ENCODE measurements around the gene NME5.

Gene NME5, protein sequence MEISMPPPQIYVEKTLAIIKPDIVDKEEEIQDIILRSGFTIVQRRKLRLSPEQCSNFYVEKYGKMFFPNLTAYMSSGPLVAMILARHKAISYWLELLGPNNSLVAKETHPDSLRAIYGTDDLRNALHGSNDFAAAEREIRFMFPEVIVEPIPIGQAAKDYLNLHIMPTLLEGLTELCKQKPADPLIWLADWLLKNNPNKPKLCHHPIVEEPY

DNA sequence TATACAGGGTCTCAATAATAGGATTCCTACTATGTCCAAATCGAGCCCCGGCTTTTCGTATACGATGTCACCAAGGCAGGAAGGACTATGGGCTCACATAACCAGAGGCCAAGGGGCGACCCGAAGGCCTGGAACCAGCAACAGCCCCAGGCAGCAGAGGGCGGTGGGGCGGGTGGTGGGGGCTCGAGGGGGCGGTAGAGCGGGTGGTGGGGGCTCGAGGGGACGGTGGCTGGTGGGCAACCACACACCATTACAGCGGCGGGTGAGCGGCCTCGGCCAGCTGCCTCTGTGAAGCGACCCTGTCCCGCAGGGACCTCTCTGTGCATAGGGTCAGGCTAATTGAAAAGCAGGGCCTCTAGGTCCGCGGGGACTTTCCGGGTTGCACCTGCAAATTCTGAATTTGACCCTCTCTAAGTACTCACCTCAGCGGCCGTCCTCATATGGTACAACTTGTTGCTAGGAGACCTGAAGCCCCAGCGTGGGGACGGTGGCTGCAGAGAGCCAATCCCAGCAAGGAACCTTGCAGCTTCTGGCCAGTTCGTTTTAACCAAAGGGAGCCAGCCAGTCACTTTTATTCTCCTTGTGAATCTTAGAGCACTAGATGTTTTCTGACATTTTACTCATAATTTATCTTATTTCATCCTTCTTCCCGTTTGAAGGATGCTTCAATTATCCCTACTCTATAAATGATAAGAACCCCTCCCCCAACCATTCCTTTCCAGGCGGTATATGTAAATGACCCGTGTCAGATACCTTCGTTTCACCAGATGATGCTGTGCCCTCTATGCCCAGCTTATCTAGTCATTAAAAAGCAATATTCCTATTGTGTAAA, at the start of gene NME5:
Gene NME5 (minus strand): TSS at position 480 of the 832 bp plus-strand sequence. CDS start 648 bp downstream, outside the sequence.
- H3K4me3 ChIP-seq (ENCODE audit: low read depth, low read length), result peak within 1 kb of the TSS; percentile 68
- TF ChIP-seq CTCF (conservative IDR thresholded peaks at IDR 0.05; ENCODE audit: low read depth, low read length), result no peak
- DNase-seq (ENCODE audit: low read depth), result peak; percentile 80

- no peak for DNase-seq (ENCODE audit: low read depth)
- TF ChIP-seq CTCF (conservative IDR thresholded peaks at IDR 0.05; ENCODE audit: low read depth, low read length), result no peak
Observed at GRCh38 chr5:138188626-138189025, 49.4 kb upstream of the NME5 start.

GRCh38 chr5:138186002-138186447, 46.8 kb upstream of the NME5 start:
- H3K4me3 ChIP-seq (ENCODE audit: low read depth, low read length), result no peak overlapping the region
- no peak for DNase-seq (ENCODE audit: low read depth)
- TF ChIP-seq CTCF (conservative IDR thresholded peaks at IDR 0.05; ENCODE audit: low read depth, low read length), result no peak

More at GRCh38 chr5:138188626-138189025, 49.4 kb upstream of the NME5 start:
- H3K4me3 ChIP-seq (ENCODE audit: low read depth, low read length), result no peak overlapping the region

DNA sequence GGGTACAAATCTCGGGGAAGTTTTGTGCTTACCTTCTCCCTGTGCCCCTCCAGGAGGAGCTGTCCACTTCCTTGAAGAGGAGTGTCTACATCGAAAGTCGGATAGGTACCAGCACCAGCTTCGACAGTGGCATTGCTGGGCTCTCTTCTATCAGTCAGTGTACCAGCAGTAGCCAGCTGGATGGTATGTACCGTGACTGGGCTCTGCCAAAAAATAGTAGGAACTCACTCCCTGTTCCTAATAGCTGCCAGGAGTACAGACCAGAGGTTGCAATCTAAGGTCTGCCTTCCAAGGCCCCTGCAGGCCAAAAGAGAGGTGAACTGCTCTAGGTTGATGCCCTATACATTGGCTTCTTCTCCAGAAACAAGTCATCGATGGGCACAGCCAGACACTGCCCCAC, 43.6 kb upstream of the NME5 start:
- no peak overlapping the region for H3K4me3 ChIP-seq (ENCODE audit: low read depth, low read length)
- no peak for TF ChIP-seq CTCF (conservative IDR thresholded peaks at IDR 0.05; ENCODE audit: low read depth, low read length)
- DNase-seq (ENCODE audit: low read depth), result no peak

DNA sequence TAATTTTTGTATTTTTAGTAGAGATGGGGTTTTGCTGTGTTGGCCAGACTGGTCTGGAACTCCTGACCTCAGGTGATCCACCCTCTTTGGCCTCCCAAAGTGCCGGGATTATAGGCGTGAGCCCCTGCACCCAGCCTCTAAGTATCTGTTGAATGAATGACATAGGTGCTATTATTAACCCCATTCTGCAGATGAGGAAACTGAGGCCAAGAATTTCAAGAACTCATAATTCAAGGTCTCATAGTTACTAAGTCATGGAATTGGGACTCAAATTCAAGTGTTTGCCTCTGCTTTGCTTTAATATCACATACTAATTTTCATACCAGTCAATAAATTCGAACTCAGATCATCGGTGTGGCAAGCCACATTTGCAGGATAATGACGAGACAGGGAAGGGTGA, 41.6 kb upstream of the NME5 start:
- TF ChIP-seq CTCF (conservative IDR thresholded peaks at IDR 0.05; ENCODE audit: low read depth, low read length), result no peak
- DNase-seq (ENCODE audit: low read depth), result no peak
- H3K4me3 ChIP-seq (ENCODE audit: low read depth, low read length), result no peak overlapping the region

DNA sequence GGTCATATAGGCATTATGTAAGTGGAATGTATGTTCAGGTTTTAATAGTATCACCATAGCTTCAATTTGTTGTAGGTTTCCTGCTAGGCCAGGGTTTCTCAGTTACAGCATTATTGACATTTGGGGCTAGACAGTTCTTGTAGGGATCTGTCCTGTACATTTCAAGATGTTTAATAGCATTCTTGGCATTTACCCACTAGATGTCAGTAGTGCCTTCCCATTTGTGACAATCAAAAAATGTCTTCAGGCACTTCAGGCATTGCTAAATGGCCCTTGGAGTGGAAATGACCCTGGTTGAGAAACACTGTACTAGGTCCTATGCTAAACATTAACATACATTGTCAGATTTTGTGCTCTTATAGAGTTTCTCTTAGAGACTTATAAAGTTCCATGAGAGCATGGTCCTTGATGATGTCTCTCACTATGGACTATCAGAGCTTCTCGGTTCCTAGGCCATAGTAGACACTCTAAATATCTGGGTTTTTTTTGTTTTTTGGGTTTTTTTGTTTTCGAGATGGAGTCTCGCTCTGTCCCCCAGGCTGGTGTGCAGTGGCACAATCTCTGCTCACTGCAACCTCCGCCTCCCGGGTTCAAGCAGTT, 41.1 kb upstream of the NME5 start:
- TF ChIP-seq CTCF (conservative IDR thresholded peaks at IDR 0.05; ENCODE audit: low read depth, low read length), result peak; percentile 59
- H3K4me3 ChIP-seq (ENCODE audit: low read depth, low read length), result no peak overlapping the region
- DNase-seq (ENCODE audit: low read depth), result peak; percentile 80

All from choroid plexus epithelial cell (primary cell).